Measurements from ENCODE around the gene UVRAG. TPM values are rescaled to one million over a fixed set of nuclear protein-coding genes. Genes with fewer than 3 reads are reported as not detected.

UVRAG gene
- total and polyA plus RNA-seq, 2 of the 13 experiments (the other 11 are each of a cell fraction or from before 2014, with no cell fraction given) = 9.7 to 17.3 TPM

DNA sequence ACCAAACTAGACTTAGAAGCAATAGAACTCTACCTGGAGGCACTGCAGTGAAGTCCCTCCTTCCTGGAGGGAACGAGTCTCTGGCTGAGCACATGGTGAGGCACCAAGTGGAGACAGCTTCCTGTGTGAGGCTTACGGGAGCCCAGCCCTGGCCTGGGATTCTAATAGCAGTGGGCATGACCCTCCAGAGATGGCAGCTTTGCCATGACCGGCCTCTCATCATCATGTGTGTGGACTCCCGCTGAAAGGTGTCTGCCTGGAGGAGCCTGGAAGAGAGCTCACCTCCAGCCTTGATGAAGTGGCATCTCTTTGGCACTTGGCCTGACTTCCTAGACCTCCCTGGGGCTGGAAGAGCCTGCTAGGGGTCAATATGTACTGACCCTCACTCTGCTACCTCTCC lies 38.5 kb upstream of the UVRAG start:
- in situ Hi-C loops (cut with HindIII; ENCODE audit: extremely low pct_ligation_motif_present, low pct_unique_long_range_greater_than_20kb) (no loop called here), intact Hi-C loops (cut with micrococcal nuclease; ENCODE audit: unreplicated experiment) (no loop called here)
- Histone ChIP-seq H2AFZ (ENCODE audit: low read length) (no peak overlapping the region), H3K27me3 (ENCODE audit: control insufficient read depth in 1 of 2, insufficient read depth in 2 of 2, low read length in 2 of 2) (no peaks in the 10 kb centered on the region), H3K4me3 (replicated peaks in 1 of 3; ENCODE audit: insufficient read depth in 1 of 3, low read depth in 2 of 3, low read length in 3 of 3) (no peak overlapping the region), H3K27ac (ENCODE audit: extremely low read length, insufficient read depth, low read length) (no peak overlapping the region), H3K79me2 (ENCODE audit: insufficient read depth, low read length) (peaks cover 8% of the 10 kb centered on the region), H3K9me3 (ENCODE audit: low read length) (no peaks in the 10 kb centered on the region), H4K20me1 (ENCODE audit: insufficient read depth, low read length) (no peaks in the 10 kb centered on the region), H3K36me3 (replicated peaks in 1 of 2; ENCODE audit: control insufficient read depth in 1 of 2, insufficient read depth in 2 of 2, low read length in 2 of 2) (peaks cover 0 to 14% of the 10 kb centered on the region in 2 experiments; a peak in 2 of 5 replicates), H3K9ac (ENCODE audit: insufficient read depth, low read depth, low read length) (no peak overlapping the region), H3K4me1 (ENCODE audit: insufficient read depth, low read length) (peaks cover 27% of the 10 kb centered on the region), H3K4me2 (ENCODE audit: low read depth, low read length) (no peak overlapping the region)
- no TSS peak for BruUV-seq (replicated peaks)
- TF ChIP-seq, protein P1, sequence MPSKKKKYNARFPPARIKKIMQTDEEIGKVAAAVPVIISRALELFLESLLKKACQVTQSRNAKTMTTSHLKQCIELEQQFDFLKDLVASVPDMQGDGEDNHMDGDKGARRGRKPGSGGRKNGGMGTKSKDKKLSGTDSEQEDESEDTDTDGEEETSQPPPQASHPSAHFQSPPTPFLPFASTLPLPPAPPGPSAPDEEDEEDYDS (CRISPR knock-in tag; IDR thresholded peaks at IDR 0.05) = no peak
- no peak for TF ChIP-seq ZNF766 (CRISPR knock-in tag; IDR thresholded peaks at IDR 0.05; ENCODE audit: borderline replicate concordance)
- WGBS (ENCODE audit: low lambda C conversion rate) = 100% methylated on average over 1 of the region's 4 CpGs
- ChIA-PET POLR2A (interaction anchor here (1.0 to 1.6 kb wide), 2 partner anchors 10 to 57 kb away, joined by 3 to 5 read pairs; no protein-coding TSS in a partner anchor), CTCF (ENCODE audit: low intra/inter-chr PET ratio, low total read pairs) (no interaction called here)
- DNase-seq (ENCODE audit: low spot score) (no peak), ATAC-seq (no peak), FAIRE-seq (no peak)

DNA sequence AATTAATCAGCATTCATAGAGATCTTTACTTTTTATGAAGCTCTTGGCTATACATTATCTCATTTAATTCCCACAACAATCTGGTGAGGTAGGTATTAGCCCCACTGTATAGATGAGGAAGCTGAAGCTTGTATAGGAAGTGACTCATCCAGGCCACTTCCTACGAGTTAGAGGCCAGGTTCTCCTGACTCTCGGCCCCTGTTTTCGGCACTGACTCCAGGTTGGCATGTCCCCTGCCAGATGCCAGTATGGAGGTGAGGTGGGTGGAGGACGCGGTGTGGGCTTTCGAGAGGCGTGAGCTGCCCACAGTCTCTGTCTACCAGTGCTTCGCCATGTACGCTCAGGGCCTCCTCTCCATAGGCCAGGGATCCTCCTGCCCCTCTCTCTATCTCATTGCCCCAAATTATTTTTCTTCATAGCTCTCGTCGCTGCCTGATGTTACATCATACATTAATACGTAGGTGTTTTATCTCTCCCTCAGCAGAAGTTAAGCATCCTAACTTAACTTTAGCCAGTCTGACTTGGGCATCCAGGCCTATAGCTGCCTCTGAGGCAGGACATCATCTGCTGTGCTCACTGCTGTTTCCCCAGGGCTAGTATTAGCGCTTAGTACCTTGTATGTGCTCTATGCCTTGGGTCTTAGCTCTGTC lies 37.4 kb upstream of the UVRAG start:
- in situ Hi-C loops (cut with HindIII; ENCODE audit: extremely low pct_ligation_motif_present, low pct_unique_long_range_greater_than_20kb) (no loop called here), intact Hi-C loops (cut with micrococcal nuclease; ENCODE audit: unreplicated experiment) (no loop called here)
- BruUV-seq (replicated peaks) = no TSS peak
- no peak for ATAC-seq
- Histone ChIP-seq H3K4me3 (replicated peaks in 1 of 3; ENCODE audit: insufficient read depth in 1 of 3, low read depth in 2 of 3, low read length in 3 of 3) (no peak overlapping the region), H3K27ac (ENCODE audit: extremely low read length, insufficient read depth, low read length) (no peak overlapping the region), H3K9ac (ENCODE audit: insufficient read depth, low read depth, low read length) (no peak overlapping the region), H4K20me1 (ENCODE audit: insufficient read depth, low read length) (no peaks in the 10 kb centered on the region), H3K4me1 (ENCODE audit: insufficient read depth, low read length) (peaks cover 29% of the 10 kb centered on the region), H2AFZ (ENCODE audit: low read length) (no peak overlapping the region), H3K4me2 (ENCODE audit: low read depth, low read length) (no peak overlapping the region), H3K36me3 (replicated peaks in 1 of 2; ENCODE audit: control insufficient read depth in 1 of 2, insufficient read depth in 2 of 2, low read length in 2 of 2) (peaks cover 0 to 14% of the 10 kb centered on the region in 2 experiments; a peak in 2 of 5 replicates), H3K27me3 (ENCODE audit: control insufficient read depth in 1 of 2, insufficient read depth in 2 of 2, low read length in 2 of 2) (no peaks in the 10 kb centered on the region), H3K9me3 (ENCODE audit: low read length) (no peaks in the 10 kb centered on the region), H3K79me2 (ENCODE audit: insufficient read depth, low read length) (no peaks in the 10 kb centered on the region)
- POLR2A ChIA-PET = interaction anchor here (1.6 to 1.7 kb wide), 2 partner anchors 9 to 58 kb away, joined by 4 to 5 read pairs; no protein-coding TSS in a partner anchor
- CTCF ChIA-PET (ENCODE audit: low intra/inter-chr PET ratio, low total read pairs) = no interaction called here
- FAIRE-seq = no peak
- whole genome bisulfite sequencing (ENCODE audit: low lambda C conversion rate) = 95% methylated on average over 13 of the region's 13 CpGs
- no peak for DNase-seq (ENCODE audit: low spot score)
- TF ChIP-seq ZFX (CRISPR knock-in tag; IDR thresholded peaks at IDR 0.05; ENCODE audit: low read depth) (no peak), ZNF431 (CRISPR knock-in tag; IDR thresholded peaks at IDR 0.05; ENCODE audit: borderline replicate concordance, low read depth) (no peak), TBX3 (IDR thresholded peaks at IDR 0.05; ENCODE audit: borderline replicate concordance) (no peak), ZNF296 (CRISPR knock-in tag; conservative IDR thresholded peaks at IDR 0.05) (no peak), TMF1 (CRISPR knock-in tag; IDR thresholded peaks at IDR 0.05; ENCODE audit: low read depth) (no peak), AHR (CRISPR knock-in tag; IDR thresholded peaks at IDR 0.05) (no peak), GABPA (IDR thresholded peaks at IDR 0.05; ENCODE audit: low read depth, low read length) (no peak), GABPA (CRISPR knock-in tag; IDR thresholded peaks at IDR 0.05; ENCODE audit: low read depth) (no peak)
- TF ChIP-seq, protein P2, sequence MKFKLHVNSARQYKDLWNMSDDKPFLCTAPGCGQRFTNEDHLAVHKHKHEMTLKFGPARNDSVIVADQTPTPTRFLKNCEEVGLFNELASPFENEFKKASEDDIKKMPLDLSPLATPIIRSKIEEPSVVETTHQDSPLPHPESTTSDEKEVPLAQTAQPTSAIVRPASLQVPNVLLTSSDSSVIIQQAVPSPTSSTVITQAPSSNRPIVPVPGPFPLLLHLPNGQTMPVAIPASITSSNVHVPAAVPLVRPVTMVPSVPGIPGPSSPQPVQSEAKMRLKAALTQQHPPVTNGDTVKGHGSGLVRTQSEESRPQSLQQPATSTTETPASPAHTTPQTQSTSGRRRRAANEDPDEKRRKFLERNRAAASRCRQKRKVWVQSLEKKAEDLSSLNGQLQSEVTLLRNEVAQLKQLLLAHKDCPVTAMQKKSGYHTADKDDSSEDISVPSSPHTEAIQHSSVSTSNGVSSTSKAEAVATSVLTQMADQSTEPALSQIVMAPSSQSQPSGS (CRISPR knock-in tag; IDR thresholded peaks at IDR 0.05) = no peak

All from HepG2 (cell line).